IMR-90 (cell line): ENCODE results near the gene PTCD2. TPM values are rescaled to one million over a fixed set of nuclear protein-coding genes. Genes with fewer than 3 reads are reported as not detected.

ENCODE experiments used
- ATAC-seq: fragments of 200-7000 bp; cut with Tn5 transposase; 2 replicates; pipeline ENCODE4 v1.9.1; 2020; ENCODE audit warnings: low read depth, mild to moderate bottlenecking, moderate library complexity
- BruUV-seq: library from RNA; stranded (reverse); fragments of 400-500 nt; replicated peaks from 2 replicates; lab custom pipeline; 2021; lab: Mats Ljungman, UMichigan
- CTCF ChIA-PET: fragments of 300-600 bp; formaldehyde crosslinking; extraction: SDS; loops from one replicate; lab custom pipeline; 2021; ENCODE audit warnings: antibody characterized with exemption; lab: Yijun Ruan, JAX
- POLR2A ChIA-PET: fragments of 300-600 bp; sonication (Branson Sonifier 250); formaldehyde crosslinking; loops from one replicate; lab custom pipeline; 2022; ENCODE audit warnings: antibody characterized with exemption; ENCODE audit not compliant: unreplicated experiment; lab: Charles Lee
- DNase-seq: peaks from one replicate; pipeline ENCODE4 v3.0.0; 2013
- H2AFZ ChIP-seq: replicated peaks from 2 replicates; pipeline ENCODE3; 2013; ENCODE audit warnings: low read length, mild to moderate bottlenecking; ENCODE audit not compliant: poor library complexity
- H2AK5ac ChIP-seq: 2 replicates; pipeline ENCODE4 v1.6.1; 2013; ENCODE audit warnings: low read depth, low read length, inconsistent platforms
- H2AK9ac ChIP-seq: replicated peaks from 2 replicates; pipeline ENCODE3; 2013; ENCODE audit warnings: mild to moderate bottlenecking, low read depth, low read length, moderate library complexity; ENCODE audit not compliant: poor library complexity
- H2BK120ac ChIP-seq: 2 replicates; pipeline ENCODE4 v1.6.1; 2013; ENCODE audit warnings: low read depth, low read length, inconsistent platforms
- H2BK15ac ChIP-seq: 3 replicates; pipeline ENCODE4 v1.6.1; 2013; ENCODE audit warnings: low read depth, low read length, inconsistent platforms
- H2BK20ac ChIP-seq: 2 replicates; pipeline ENCODE4 v1.6.1; 2013; ENCODE audit warnings: low read depth, mild to moderate bottlenecking, inconsistent platforms, low read length, moderate library complexity
- H2BK5ac ChIP-seq: 2 replicates; pipeline ENCODE4 v1.6.1; 2013; ENCODE audit warnings: mild to moderate bottlenecking, low read depth, low read length, inconsistent platforms; ENCODE audit not compliant: poor library complexity, severe bottlenecking
- H3K14ac ChIP-seq: replicated peaks from 2 replicates; pipeline ENCODE4 v1.6.1; 2013; ENCODE audit warnings: low read depth, low read length, inconsistent platforms
- H3K18ac ChIP-seq: 2 replicates; pipeline ENCODE4 v1.6.1; 2013; ENCODE audit warnings: low read depth, low read length, control low read depth
- H3K23ac ChIP-seq: 2 replicates; pipeline ENCODE4 v1.6.1; 2013; ENCODE audit warnings: low read depth, low read length, inconsistent platforms
- H3K27ac ChIP-seq: 2 replicates; pipeline ENCODE4 v1.5.1; 2013; ENCODE audit warnings: mild to moderate bottlenecking, control low read depth, low read length; ENCODE audit not compliant: insufficient read depth
- H3K27me3 ChIP-seq: 2 replicates; pipeline ENCODE4 v1.6.1; 2013; ENCODE audit warnings: low read length; ENCODE audit not compliant: control insufficient read depth, insufficient read depth
- H3K36me3 ChIP-seq: 2 replicates; pipeline ENCODE4 v1.6.1; 2013; ENCODE audit warnings: low read length, mixed read lengths; ENCODE audit not compliant: control insufficient read depth, insufficient read depth
- H3K4ac ChIP-seq: 2 replicates; pipeline ENCODE4 v1.6.1; 2013; ENCODE audit warnings: low read depth, low read length, inconsistent platforms
- H3K4me1 ChIP-seq: 2 replicates; pipeline ENCODE4 v1.6.1; 2013; ENCODE audit warnings: low read length, mixed read lengths; ENCODE audit not compliant: control insufficient read depth, insufficient read depth
- H3K4me2 ChIP-seq: 2 replicates; pipeline ENCODE4 v1.6.1; 2013; ENCODE audit warnings: low read depth, mild to moderate bottlenecking, control low read depth, low read length, moderate library complexity
- H3K4me3 ChIP-seq: 2 replicates; pipeline ENCODE4 v1.5.1; 2013; ENCODE audit warnings: low read depth, mild to moderate bottlenecking, control low read depth, low read length, moderate library complexity; ENCODE audit not compliant: insufficient read depth
- H3K56ac ChIP-seq: 2 replicates; pipeline ENCODE4 v1.6.1; 2013; ENCODE audit warnings: low read length, inconsistent platforms; ENCODE audit not compliant: insufficient read depth; ENCODE audit errors: extremely low read depth
- H3K79me1 ChIP-seq, 2 experiments: 2 replicates each; pipeline ENCODE4 v1.6.1; 2013; ENCODE audit warnings: low read length in 2 of 2, inconsistent platforms in 1 of 2, low read depth in 1 of 2
- H3K9ac ChIP-seq: 2 replicates; pipeline ENCODE4 v1.6.1; 2013; ENCODE audit warnings: low read depth, low read length, control low read depth
- H3K9me1 ChIP-seq: 2 replicates; pipeline ENCODE4 v1.6.1; 2013; ENCODE audit warnings: low read length, inconsistent platforms; ENCODE audit not compliant: insufficient read depth
- H3K9me3 ChIP-seq: 2 replicates; pipeline ENCODE4 v1.6.1; 2013; ENCODE audit warnings: low read length; ENCODE audit not compliant: control insufficient read depth, insufficient read depth
- H4K20me1 ChIP-seq: 2 replicates; pipeline ENCODE4 v1.6.1; 2013; ENCODE audit warnings: low read length, inconsistent platforms; ENCODE audit not compliant: insufficient read depth
- H4K5ac ChIP-seq: 2 replicates; pipeline ENCODE4 v1.6.1; 2013; ENCODE audit warnings: mild to moderate bottlenecking, low read depth, low read length, control low read depth
- H4K8ac ChIP-seq, 2 experiments: 2 replicates each; pipeline ENCODE4 v1.6.1; 2013; ENCODE audit warnings: low read depth in 2 of 2, low read length in 2 of 2, control low read depth in 1 of 2, inconsistent platforms in 1 of 2
- H4K91ac ChIP-seq: 2 replicates; pipeline ENCODE4 v1.6.1; 2013; ENCODE audit warnings: low read depth, low read length, inconsistent platforms; ENCODE audit not compliant: insufficient read depth
- BHLHE40 ChIP-seq: fragments of 150-350 bp; IDR thresholded peaks from 2 replicates; pipeline ENCODE4 v1.6.1; 2016; ENCODE audit warnings: mild to moderate bottlenecking, low read depth, low read length
- CEBPB ChIP-seq: IDR thresholded peaks from 2 replicates; pipeline ENCODE4 v1.6.1; 2012; ENCODE audit warnings: low read depth, low read length, improper control_type of control experiment
- CHD1 ChIP-seq: IDR thresholded peaks from 2 replicates; pipeline ENCODE4 v1.6.1; 2012; ENCODE audit warnings: low read depth, low read length, improper control_type of control experiment
- CTCF ChIP-seq: conservative IDR thresholded peaks from 2 replicates; pipeline ENCODE4 v1.5.1; 2012; ENCODE audit warnings: mild to moderate bottlenecking, low read depth, low read length, improper control_type of control experiment
- ELK1 ChIP-seq: fragments of 150-350 bp; IDR thresholded peaks from 2 replicates; pipeline ENCODE4 v1.6.1; 2016; ENCODE audit warnings: low read depth, mild to moderate bottlenecking, low read length, moderate library complexity, borderline replicate concordance
- FOS ChIP-seq: fragments of 150-350 bp; IDR thresholded peaks from 2 replicates; pipeline ENCODE4 v1.6.1; 2016; ENCODE audit warnings: low read depth, low read length
- MAFK ChIP-seq: IDR thresholded peaks from 2 replicates; pipeline ENCODE4 v1.6.1; 2012; ENCODE audit warnings: low read depth, low read length, improper control_type of control experiment
- MAZ ChIP-seq: IDR thresholded peaks from 2 replicates; pipeline ENCODE4 v1.6.1; 2012; ENCODE audit warnings: low read depth, mild to moderate bottlenecking, low read length, improper control_type of control experiment, moderate library complexity, borderline replicate concordance
- MXI1 ChIP-seq: IDR thresholded peaks from 2 replicates; pipeline ENCODE4 v1.6.1; 2012; ENCODE audit warnings: low read depth, mild to moderate bottlenecking, low read length, moderate library complexity, borderline replicate concordance
- NFE2L2 ChIP-seq: fragments of 150-350 bp; IDR thresholded peaks from 2 replicates; pipeline ENCODE4 v1.6.1; 2016; ENCODE audit warnings: low read depth, mild to moderate bottlenecking, low read length
- POLR2A ChIP-seq: IDR thresholded peaks from 2 replicates; pipeline ENCODE4 v1.6.1; 2012; ENCODE audit warnings: mild to moderate bottlenecking, low read depth, low read length
- RAD21 ChIP-seq: IDR thresholded peaks from 2 replicates; pipeline ENCODE4 v1.6.1; 2012; ENCODE audit warnings: low read length, improper control_type of control experiment
- RCOR1 ChIP-seq: IDR thresholded peaks from 2 replicates; pipeline ENCODE4 v1.6.1; 2012; ENCODE audit warnings: mild to moderate bottlenecking, low read length, improper control_type of control experiment; ENCODE audit not compliant: insufficient replicate concordance
- RFX5 ChIP-seq: IDR thresholded peaks from 2 replicates; pipeline ENCODE4 v1.8.0; 2012; ENCODE audit warnings: low read depth, mild to moderate bottlenecking, low read length, moderate library complexity
- SMC3 ChIP-seq: fragments of 150-350 bp; IDR thresholded peaks from 2 replicates; pipeline ENCODE4 v1.6.1; 2016; ENCODE audit warnings: low read depth, mild to moderate bottlenecking, antibody characterized with exemption, low read length, moderate library complexity
- USF2 ChIP-seq: fragments of 150-350 bp; IDR thresholded peaks from 2 replicates; pipeline ENCODE4 v1.6.1; 2017; ENCODE audit warnings: mild to moderate bottlenecking, antibody characterized with exemption, low read length, low read depth
- WGBS, 2 experiments: methylation state at CpG; one replicate each; pipeline versions ENCODE4 v1.1.5 to v1.1.7; 2013; ENCODE audit warnings: missing lambda C conversion rate in 2 of 2; ENCODE audit not compliant: insufficient read length in 1 of 2; ENCODE audit errors: extremely low coverage in 2 of 2; 5-methylcytosine and 5-hydroxymethylcytosine counted together
- dilution Hi-C: fragments of 300-500 bp; cut with HindIII; formaldehyde crosslinking; loops from one replicate; pipeline ENCODE4 v1.14.3; 2018; ENCODE audit warnings: low sequenced_read_pairs; ENCODE audit not compliant: unreplicated experiment
- in situ Hi-C: fragments of 300-500 bp; cut with MboI; formaldehyde crosslinking; loops from 3 replicates; pipeline ENCODE4 v1.14.3; 2019; ENCODE audit warnings: low sequenced_read_pairs, inconsistent platforms, mixed read lengths
- intact Hi-C: fragments of 100-400 bp; cut with micrococcal nuclease; formaldehyde crosslinking; loops from 2 replicates; pipeline ENCODE4 v1.10.0; 2022
- polyA plus RNA-seq, 3 experiments: library from polyadenylated mRNA; depleted of rRNA; stranded (reverse); fragments of >200 nt; gene quantifications; 2 replicates each; pipeline ENCODE4 v1.2.3, GENCODE V29; 2012; ENCODE audit warnings: low replicate concordance in 1 of 3
- total RNA-seq: library from RNA; depleted of rRNA; stranded (reverse); fragments of >200 nt; gene quantifications from 2 replicates; pipeline ENCODE4 v1.2.3, GENCODE V29; 2012

PTCD2 gene
- total and polyA plus RNA-seq, 2 of the 4 experiments (the other 2 are of a cell fraction) = 6.5 to 9.9 TPM

- no peak overlapping the region for H2AK5ac ChIP-seq
- H4K8ac ChIP-seq = no peak overlapping the region
- ATAC-seq (no peak), DNase-seq (no peak)
- no peak overlapping the region for H4K5ac ChIP-seq
- no peaks in the 10 kb centered on the region for H4K20me1 ChIP-seq
- H2AFZ ChIP-seq = no peak overlapping the region
- POLR2A ChIA-PET = no interaction called here
- H3K4me2 ChIP-seq = no peak overlapping the region
- no peak overlapping the region for H3K23ac ChIP-seq
- in situ Hi-C loops = no loop called here
- no peaks in the 10 kb centered on the region for H3K36me3 ChIP-seq
- no peaks in the 10 kb centered on the region for H3K27me3 ChIP-seq
- no peaks in the 10 kb centered on the region for H3K79me1 ChIP-seq
- H3K4ac ChIP-seq = no peak overlapping the region
- no peak overlapping the region for H2BK15ac ChIP-seq
- H3K27ac ChIP-seq = no peak overlapping the region
- CTCF ChIA-PET = no interaction called here
- no peak overlapping the region for H3K14ac ChIP-seq
- H3K4me3 ChIP-seq = no peak overlapping the region
- no CpG with 5 or more reads among the region's 3 CpGs for WGBS, 2 experiments
- intact Hi-C loops = no loop called here
- H4K91ac ChIP-seq = no peak overlapping the region
- peaks cover 11% of the 10 kb centered on the region for H3K4me1 ChIP-seq
- no peak for TF ChIP-seq RAD21
- no peak for TF ChIP-seq MXI1
- TF ChIP-seq MAZ = no peak
- TF ChIP-seq POLR2A = no peak
- TF ChIP-seq RCOR1 = no peak
- TF ChIP-seq USF2 = no peak
- no peak for TF ChIP-seq CHD1
- TF ChIP-seq MAFK = no peak
- TF ChIP-seq RFX5 = no peak
- no peak for TF ChIP-seq FOS
- TF ChIP-seq ELK1 = no peak
- TF ChIP-seq CEBPB = no peak
- no peak for TF ChIP-seq CTCF
- TF ChIP-seq SMC3 = no peak
- TF ChIP-seq BHLHE40 = no peak
- TF ChIP-seq NFE2L2 = no peak
- H2AK9ac ChIP-seq = no peak overlapping the region
- BruUV-seq = no TSS peak
- no peak overlapping the region for H2BK20ac ChIP-seq
- dilution Hi-C loops = no loop called here
- H3K56ac ChIP-seq = no peak overlapping the region
- no peak overlapping the region for H2BK120ac ChIP-seq
- H2BK5ac ChIP-seq = no peak overlapping the region
- no peak overlapping the region for H3K9ac ChIP-seq
- no peaks in the 10 kb centered on the region for H3K9me1 ChIP-seq
- no peak overlapping the region for H3K18ac ChIP-seq
- H3K9me3 ChIP-seq = no peaks in the 10 kb centered on the region
These were observed 86.9 kb downstream of the PTCD2 start for GRCh38 chr5:72407078-72407477.
